A549 treated with GW870086 at 1 μM for 4 hours (cell line): ENCODE results near the gene ERC1. TPM values are rescaled to one million over a fixed set of nuclear protein-coding genes. Genes with fewer than 3 reads are reported as not detected.

Experiments
- total RNA-seq: library from RNA; stranded (reverse); fragments of 200-300 nt; extraction: Qiagen RNA extraction; gene quantifications from 5 replicates; pipeline ENCODE4 v1.2.3, GENCODE V29; 2022; ENCODE audit warnings: low read depth

Gene ERC1
- 11.5 to 16.3 TPM (median 15.8 TPM) in 5 replicates for total RNA-seq

GRCh38 chr12:990661-991349 lies at the start of gene ERC1:
Gene ERC1, plus strand, starts transcription at chr12:991223. Its CDS starts 36,681 bp downstream, at chr12:1027904.

GRCh38 chr12:949453-950191 lies 41.4 kb upstream of the ERC1 start, which contains the start of gene RAD52:
Gene RAD52, minus strand, starts transcription at chr12:949694. Its CDS starts 16,636 bp downstream, at chr12:933058.

Other genes with a start within 250 kb of the ERC1 start
- gene WNK1, start 238.6 kb upstream of the ERC1 start, total RNA-seq: 65.9 to 108 TPM (median 96.2 TPM) in 5 replicates
- 6.4 to 12.3 TPM (median 9.6 TPM) in 5 replicates for gene RAD52, start 41.5 kb upstream of the ERC1 start, total RNA-seq